Upper lobe of left lung (tissue), 6 donors: Measurements from ENCODE around the gene ACP5. TPM values are rescaled to one million over a fixed set of nuclear protein-coding genes. Genes with fewer than 3 reads are reported as not detected.

Experiments
- ATAC-seq, 2 donors: fragments of 200-7000 bp; cut with Tn5 transposase; one replicate each; pipeline ENCODE4 v1.9.1; 2022; ENCODE audit warnings: mild to moderate bottlenecking in 2 of 2, moderate library complexity in 2 of 2; ENCODE audit not compliant: low FRiP score in 2 of 2
- DNase-seq, 2 donors: peaks; one replicate each; pipeline ENCODE4 v3.0.0-alpha.2; 2019 to 2020
- H3K27ac ChIP-seq, 4 donors: fragments of 200-600 bp; sonication (generic); one replicate each; pipeline ENCODE4 v1.5.1; 2016 to 2019
- H3K27me3 ChIP-seq, 4 donors: fragments of 200-600 bp; sonication (generic); one replicate each; pipeline ENCODE4 v1.5.1; 2017 to 2019
- H3K36me3 ChIP-seq, 4 donors: fragments of 200-600 bp; sonication (generic); one replicate each; pipeline ENCODE4 v1.5.1; 2016 to 2019
- H3K4me1 ChIP-seq, 4 donors: fragments of 200-600 bp; sonication (generic); one replicate each; pipeline ENCODE4 v1.5.1; 2018 to 2019
- H3K4me3 ChIP-seq, 4 donors: fragments of 200-600 bp; sonication (generic); one replicate each; pipeline ENCODE4 v1.5.1; 2017 to 2019; ENCODE audit warnings: mild to moderate bottlenecking in 2 of 4, moderate library complexity in 1 of 4
- H3K9me3 ChIP-seq, 4 donors: fragments of 200-600 bp; sonication (generic); one replicate each; pipeline ENCODE4 v1.5.1; 2018 to 2019
- EP300 ChIP-seq, 4 donors: sonication (generic); formaldehyde crosslinking; IDR thresholded peaks; one replicate each; pipeline ENCODE4 v1.5.1; 2017; ENCODE audit warnings: antibody characterized with exemption in 4 of 4, control low read depth in 2 of 4
- POLR2A ChIP-seq, 4 donors: fragments of 450-650 bp; IDR thresholded peaks; one replicate each; pipeline ENCODE4 v1.5.1; 2016 to 2017; ENCODE audit warnings: antibody characterized with exemption in 4 of 4, mild to moderate bottlenecking in 2 of 4
- POLR2AphosphoS5 ChIP-seq, 2 donors: sonication (generic); formaldehyde crosslinking; IDR thresholded peaks; one replicate each; pipeline ENCODE4 v1.5.1; 2017; ENCODE audit warnings: antibody characterized with exemption in 2 of 2
- WGBS, 2 donors: methylation state at CpG; one replicate each; pipeline ENCODE4 v1.1.5; 2017 to 2018; 5-methylcytosine and 5-hydroxymethylcytosine counted together
- total RNA-seq, 6 donors: library from RNA; depleted of rRNA in 4 of 6; stranded (reverse); fragments of >200 nt in 4 of 6; gene quantifications; one replicate each; pipeline versions ENCODE4 v1.1.0 to v1.2.1, GENCODE V29; 2016 to 2021
- TF ChIP-seq, protein P1 (sequence below), 6 experiments: fragments of 450-650 bp in 4 of 6; fragments of 200-600 bp in 2 of 6; sonication (generic) in 2 of 6; IDR thresholded peaks; one replicate each; pipeline ENCODE4 v1.5.1; 2016 to 2019; ENCODE audit warnings: antibody characterized with exemption in 6 of 6
- donor health status: DM: no; HTN: no; CAD: no; lungs with moderate emphysema.
- donor health status: DM: no; HTN: yes; CAD: no; lungs with severe emphysema.

The ACP5 gene
- total RNA-seq, 6 donors from 2014 or later, result 169 to 650 (median 349) TPM

DNA sequence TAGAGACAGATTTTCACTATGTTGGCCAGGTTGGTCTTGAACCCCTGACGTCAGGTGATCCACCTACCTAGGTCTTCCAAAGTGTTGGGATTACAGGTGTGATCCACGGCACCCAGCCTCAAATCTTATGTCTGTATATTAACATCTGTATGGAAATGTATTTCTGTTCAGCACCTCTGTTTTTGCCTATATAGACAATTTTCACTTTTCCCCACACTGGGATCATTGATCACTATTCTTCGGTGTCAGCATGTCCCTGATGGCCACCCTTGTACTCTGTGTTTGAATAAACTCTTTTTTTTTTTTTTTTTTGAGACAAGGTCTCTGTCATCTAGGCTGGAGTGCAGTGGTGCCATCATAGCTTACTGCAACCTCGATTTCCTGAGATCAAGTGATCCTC, 16.6 kb upstream of the ACP5 start:
- Histone ChIP-seq H3K27ac (no peak overlapping the region), H3K36me3 (peaks cover 0 to under 1% (median 0%) of the 10 kb centered on the region in 4 donors), H3K4me3 (no peak overlapping the region), H3K27me3 (no peaks in the 10 kb centered on the region), H3K9me3 (no peaks in the 10 kb centered on the region), H3K4me1 (peaks cover 11 to 23% (median 17%) of the 10 kb centered on the region in 4 donors)
- ATAC-seq (no peak), DNase-seq (no peak)
- TF ChIP-seq, protein P1, sequence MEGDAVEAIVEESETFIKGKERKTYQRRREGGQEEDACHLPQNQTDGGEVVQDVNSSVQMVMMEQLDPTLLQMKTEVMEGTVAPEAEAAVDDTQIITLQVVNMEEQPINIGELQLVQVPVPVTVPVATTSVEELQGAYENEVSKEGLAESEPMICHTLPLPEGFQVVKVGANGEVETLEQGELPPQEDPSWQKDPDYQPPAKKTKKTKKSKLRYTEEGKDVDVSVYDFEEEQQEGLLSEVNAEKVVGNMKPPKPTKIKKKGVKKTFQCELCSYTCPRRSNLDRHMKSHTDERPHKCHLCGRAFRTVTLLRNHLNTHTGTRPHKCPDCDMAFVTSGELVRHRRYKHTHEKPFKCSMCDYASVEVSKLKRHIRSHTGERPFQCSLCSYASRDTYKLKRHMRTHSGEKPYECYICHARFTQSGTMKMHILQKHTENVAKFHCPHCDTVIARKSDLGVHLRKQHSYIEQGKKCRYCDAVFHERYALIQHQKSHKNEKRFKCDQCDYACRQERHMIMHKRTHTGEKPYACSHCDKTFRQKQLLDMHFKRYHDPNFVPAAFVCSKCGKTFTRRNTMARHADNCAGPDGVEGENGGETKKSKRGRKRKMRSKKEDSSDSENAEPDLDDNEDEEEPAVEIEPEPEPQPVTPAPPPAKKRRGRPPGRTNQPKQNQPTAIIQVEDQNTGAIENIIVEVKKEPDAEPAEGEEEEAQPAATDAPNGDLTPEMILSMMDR (IDR thresholded peaks at IDR 0.05), result no peak
- TF ChIP-seq POLR2AphosphoS5 (IDR thresholded peaks at IDR 0.05) (no peak), POLR2A (IDR thresholded peaks at IDR 0.05) (no peak), EP300 (IDR thresholded peaks at IDR 0.05) (no peak)
- 81 to 85% methylated on average over 4 of the region's 4 CpGs for WGBS, 2 donors

DNA sequence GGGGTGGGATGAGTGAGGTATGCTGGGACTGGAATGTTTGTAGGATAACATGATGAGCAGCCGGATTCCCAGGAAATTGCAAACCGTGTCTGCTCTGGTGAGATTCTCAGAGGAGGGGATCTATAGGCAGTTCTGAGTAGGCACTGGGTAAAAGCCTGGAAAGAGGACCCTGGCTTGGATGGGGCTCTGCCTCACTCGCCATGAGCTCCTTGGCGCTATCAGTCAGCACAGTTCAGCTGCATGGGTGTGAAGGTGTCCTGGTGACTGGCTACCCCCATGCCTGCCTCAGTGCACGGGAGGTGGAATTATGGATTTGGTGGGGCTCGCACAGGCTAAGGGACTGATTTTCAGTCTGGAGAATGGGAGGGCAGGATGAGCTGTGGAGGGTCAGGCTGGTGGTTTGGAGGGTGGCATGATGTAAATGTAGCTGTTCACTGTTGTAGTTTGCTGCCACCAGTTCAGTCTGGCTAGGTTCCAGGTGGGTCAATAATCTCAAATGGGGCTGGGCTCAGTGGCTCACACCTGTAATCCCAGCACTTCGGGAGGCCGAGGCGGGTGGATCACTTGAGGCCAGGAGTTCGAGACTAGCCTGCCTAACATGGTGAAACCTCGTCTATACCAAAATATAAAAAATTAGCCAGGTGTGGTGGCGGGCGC, 10.7 kb upstream of the ACP5 start:
- DNase-seq (no peak), ATAC-seq (peak; percentile 14 to 16)
- no peak for TF ChIP-seq POLR2A (IDR thresholded peaks at IDR 0.05)
- TF ChIP-seq, protein P1 (IDR thresholded peaks at IDR 0.05), result peak in 1 of 6 experiments; percentile 7
- Histone ChIP-seq H3K27ac (peak overlapping the region in 1 of 4 donors; percentile 1), H3K36me3 (no peaks in the 10 kb centered on the region), H3K4me1 (peaks cover 0 to 5% (median 4%) of the 10 kb centered on the region in 4 donors), H3K4me3 (no peak overlapping the region), H3K27me3 (no peaks in the 10 kb centered on the region), H3K9me3 (no peaks in the 10 kb centered on the region)
- WGBS, 2 donors, result 61 to 73% methylated on average over 8 to 13 of the region's 13 CpGs

DNA sequence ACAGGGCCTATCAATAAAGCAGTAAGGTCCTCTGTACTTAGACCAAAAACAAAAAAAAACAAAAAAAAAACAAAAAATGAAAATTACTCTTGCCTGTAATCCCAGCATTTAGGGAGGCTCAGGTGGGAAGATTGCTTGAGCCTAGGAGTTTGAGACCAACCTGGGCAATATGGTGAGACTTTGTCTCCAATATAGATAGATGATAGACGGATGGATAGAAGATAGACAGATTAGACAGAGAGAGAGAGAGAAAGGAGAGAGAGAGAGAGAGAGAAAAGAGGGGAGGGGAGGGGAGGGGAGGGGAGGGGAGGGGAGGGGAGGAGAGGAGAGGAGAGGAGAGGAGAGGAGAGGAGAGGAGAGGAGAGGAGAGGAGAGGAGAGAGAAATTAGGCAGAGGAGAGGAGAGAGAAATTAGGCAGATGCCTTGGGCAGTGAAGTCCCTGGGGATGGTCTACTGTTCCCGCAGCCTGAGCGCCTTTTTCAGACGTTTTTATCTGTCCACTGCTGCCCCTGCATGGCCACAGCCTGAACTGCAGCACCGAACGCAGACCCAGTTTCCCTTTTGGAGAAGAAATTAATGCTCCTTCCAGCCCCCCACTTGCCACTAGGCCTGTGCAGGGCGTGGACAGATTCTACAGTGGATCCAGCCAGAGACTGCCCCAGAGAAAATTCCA, 10.0 kb upstream of the ACP5 start:
- peak; percentile 92 to 93 for ATAC-seq
- TF ChIP-seq, protein P1 (IDR thresholded peaks at IDR 0.05), result peak; percentile 84 to 94 (median 89)
- no peak for TF ChIP-seq EP300 (IDR thresholded peaks at IDR 0.05)
- no peak for TF ChIP-seq POLR2A (IDR thresholded peaks at IDR 0.05)
- Histone ChIP-seq H3K36me3 (no peaks in the 10 kb centered on the region), H3K27me3 (no peaks in the 10 kb centered on the region), H3K9me3 (no peaks in the 10 kb centered on the region), H3K27ac (peak overlapping the region in 1 of 4 donors; percentile 1), H3K4me3 (no peak overlapping the region), H3K4me1 (peaks cover 0 to 7% (median 5%) of the 10 kb centered on the region in 4 donors)
- WGBS, 2 donors, result 0 to 7% methylated on average over 6 to 7 of the region's 7 CpGs
- peak; percentile 73 to 87 for DNase-seq

DNA sequence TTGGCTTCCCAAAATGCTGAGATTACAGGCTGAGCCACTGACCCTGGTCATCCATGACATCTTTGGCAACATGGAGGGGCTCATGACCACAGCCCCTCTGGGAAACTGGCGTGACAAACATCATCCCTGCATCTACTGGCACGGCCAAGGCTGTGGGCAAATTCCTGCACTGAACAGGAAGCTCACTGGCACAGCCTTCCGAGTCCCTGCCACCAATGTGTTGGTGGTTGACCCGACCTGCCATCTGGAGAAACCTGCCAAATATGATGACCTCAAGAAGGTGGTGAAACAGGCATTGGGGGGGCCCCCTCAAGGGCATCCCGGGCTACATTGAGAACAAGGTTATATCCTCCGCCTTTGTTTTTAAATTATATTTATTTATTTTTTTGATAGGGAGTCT, 8.9 kb upstream of the ACP5 start:
- Histone ChIP-seq H3K4me1 (peaks cover 7 to 18% (median 12%) of the 10 kb centered on the region in 4 donors), H3K27me3 (no peaks in the 10 kb centered on the region), H3K27ac (no peak overlapping the region), H3K4me3 (no peak overlapping the region), H3K36me3 (no peaks in the 10 kb centered on the region), H3K9me3 (no peaks in the 10 kb centered on the region)
- no peak for DNase-seq
- ATAC-seq, result no peak
- 50 to 58% methylated on average over 6 of the region's 6 CpGs for WGBS, 2 donors
- TF ChIP-seq POLR2A (IDR thresholded peaks at IDR 0.05), result no peak
- no peak for TF ChIP-seq EP300 (IDR thresholded peaks at IDR 0.05)
- TF ChIP-seq, protein P1 (IDR thresholded peaks at IDR 0.05), result no peak
- no peak for TF ChIP-seq POLR2AphosphoS5 (IDR thresholded peaks at IDR 0.05)
